GM21367 (cell line): ENCODE measurements around the gene CRHBP.
"Not testable (repeated sequence)": the region's sequence is repeated elsewhere in the genome, so short reads cannot be mapped to it uniquely, and the experiment has no call there.

ENCODE experiments used
- ATAC-seq: cut with Tn5 transposase; IDR thresholded peaks from one replicate; pipeline ENCODE4 v1.9.1; 2021; ENCODE audit not compliant: unreplicated experiment

The CRHBP gene

GRCh38 chr5:76958991-76959767, 6.3 kb downstream of the CRHBP start:
- no peak for ATAC-seq

DNA sequence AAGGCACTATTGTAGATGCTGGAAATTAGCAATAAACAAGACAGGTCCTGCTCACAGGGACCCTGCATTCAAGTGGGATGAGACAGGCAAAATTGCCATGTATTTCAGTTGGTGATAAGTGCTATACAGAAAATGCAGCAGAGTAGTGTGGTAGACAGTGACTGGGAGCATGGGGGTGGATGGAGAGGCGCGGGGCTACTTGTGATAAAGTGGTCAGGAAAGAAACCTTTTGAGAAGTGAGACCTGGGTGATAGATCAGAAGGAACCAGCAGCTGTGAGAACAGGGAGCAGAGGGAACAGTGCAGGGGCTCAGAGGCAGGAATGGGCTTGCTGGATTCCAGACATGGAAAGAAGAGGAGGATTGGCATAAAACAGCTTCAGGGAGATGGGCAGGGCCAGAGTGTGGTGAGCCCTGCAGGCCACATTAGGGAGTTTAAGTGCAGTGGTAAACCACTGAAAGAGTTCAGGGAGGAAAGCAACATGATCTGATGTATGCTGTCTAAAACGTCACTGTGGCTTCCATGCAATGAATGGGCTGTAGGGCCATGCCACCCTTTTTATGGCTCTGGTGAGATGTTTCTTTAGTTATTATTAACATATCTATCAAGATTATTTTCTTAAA, 7.3 kb downstream of the CRHBP start:
- no peak for ATAC-seq

GRCh38 chr5:76964060-76964459, 11.2 kb downstream of the CRHBP start:
- no peak for ATAC-seq

DNA sequence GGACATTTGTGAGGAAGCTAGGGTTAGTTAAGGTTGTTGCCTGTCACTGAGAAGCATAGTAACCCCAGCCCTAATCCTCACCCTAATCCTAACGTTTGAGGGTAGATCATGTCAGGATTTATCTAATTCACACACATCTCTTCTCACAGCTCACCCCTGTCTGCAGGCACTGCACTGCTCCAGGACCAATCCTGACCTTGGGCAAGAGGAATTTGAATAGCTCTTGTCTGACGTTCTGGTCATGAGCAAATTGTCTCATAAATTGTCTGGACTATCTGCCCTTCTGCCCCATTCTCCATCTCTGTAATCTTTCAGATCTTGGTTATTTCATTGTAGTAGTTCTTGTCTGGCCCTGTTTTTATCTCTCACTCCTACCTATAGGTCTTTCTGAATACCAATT, 18.7 kb downstream of the CRHBP start:
- no peak for ATAC-seq

GRCh38 chr5:76972689-76973088, 19.8 kb downstream of the CRHBP start:
- ATAC-seq = no peak

GRCh38 chr5:76974785-76975184, 21.9 kb downstream of the CRHBP start:
- ATAC-seq = no peak

GRCh38 chr5:76978869-76979268, 26.0 kb downstream of the CRHBP start:
- ATAC-seq = no peak

- ATAC-seq = no peak
Measured at GRCh38 chr5:76980518-76981144, 27.8 kb downstream of the CRHBP start.

DNA sequence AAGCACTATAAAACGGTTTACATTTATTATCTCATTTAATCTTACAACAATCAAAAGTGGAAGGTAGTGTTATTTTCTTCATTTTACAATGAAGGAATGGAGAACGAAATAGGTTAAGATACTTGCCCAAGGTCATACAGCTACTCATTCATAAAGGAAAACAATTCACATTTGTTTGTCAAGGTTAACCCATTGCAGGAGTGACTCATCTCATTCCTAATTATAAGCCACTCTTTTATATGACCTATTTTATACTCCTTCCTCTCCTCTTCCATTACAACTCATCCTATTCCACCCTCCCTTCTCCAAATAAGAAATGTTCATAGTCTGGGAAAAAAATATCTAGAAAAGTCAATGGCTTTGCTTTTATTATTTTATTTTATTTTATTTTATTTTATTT, 29.6 kb downstream of the CRHBP start:
- ATAC-seq = no peak

GRCh38 chr5:76983468-76983867, 30.6 kb downstream of the CRHBP start:
- ATAC-seq = no peak

DNA sequence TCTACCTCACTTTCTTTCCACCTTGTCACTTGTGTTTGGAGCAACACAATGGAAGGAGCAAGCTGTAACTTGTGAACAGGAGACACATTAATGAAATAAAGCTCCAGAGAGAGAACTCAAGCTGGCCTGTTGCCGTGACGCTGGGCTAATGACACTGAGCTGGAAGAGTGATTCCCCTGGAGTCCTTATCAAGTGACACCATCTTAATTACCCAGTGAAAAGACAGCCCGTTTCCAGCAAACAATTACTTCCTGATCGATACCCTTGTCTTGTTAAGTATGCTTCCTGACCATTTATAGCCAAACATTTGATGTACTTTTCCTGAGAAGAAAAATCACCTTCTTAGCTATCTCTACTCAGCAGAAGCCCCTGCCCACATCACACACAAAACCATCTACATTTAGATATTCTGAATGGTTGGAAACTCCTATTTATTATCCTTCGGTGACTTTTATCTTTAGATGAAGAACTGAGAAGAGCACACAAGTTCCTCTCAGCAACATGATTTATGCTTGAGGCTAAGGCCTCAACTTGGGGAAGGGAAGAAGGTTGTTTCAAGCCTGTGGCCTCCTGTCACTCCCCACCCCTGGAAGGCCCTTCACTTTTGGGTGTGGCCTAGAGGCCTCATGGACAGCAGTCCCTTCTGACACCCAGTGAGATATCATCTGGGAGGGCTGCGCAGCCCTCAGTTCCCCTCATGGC, 34.1 kb downstream of the CRHBP start:
- no peak for ATAC-seq

- no peak for ATAC-seq
Measured at GRCh38 chr5:76990899-76991459, 38.1 kb downstream of the CRHBP start.

DNA sequence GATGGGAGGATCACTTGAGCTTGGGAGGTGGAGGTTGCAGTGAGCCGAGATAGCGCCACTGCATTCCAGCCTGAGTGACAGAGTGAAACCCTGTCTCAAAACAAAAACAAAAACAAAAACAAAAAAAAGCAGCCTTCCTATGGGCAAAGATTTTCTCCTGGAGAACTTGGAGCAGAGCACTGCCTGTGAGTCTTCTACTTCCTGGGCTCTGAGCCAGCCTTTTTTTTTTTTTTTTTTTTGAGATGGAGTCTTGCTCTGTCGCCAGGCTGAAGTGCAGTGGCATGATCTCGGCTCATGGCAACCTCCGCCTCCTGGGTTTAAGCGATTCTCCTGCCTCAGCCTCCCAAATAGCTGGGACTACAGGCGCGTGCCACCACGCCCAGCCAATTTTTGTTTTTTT, 40.6 kb downstream of the CRHBP start:
- not testable (repeated sequence) for ATAC-seq

DNA sequence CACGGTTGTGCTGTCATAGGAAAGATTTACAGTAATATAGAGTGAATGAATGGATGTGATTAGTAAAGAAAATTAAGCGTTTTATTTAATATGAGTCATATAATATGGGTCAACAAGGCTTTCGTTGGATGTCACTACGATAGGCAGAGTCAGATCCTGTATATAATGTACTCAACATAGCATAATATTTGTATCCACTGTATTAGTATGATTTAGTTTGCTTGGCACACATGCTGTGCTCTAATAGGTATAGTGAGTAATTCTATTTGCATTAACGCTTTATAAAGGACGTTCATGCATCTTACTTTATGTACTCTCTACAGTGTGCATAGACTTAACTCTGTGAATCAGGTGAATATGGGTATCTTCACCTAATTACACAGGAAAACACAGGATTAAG, 41.5 kb downstream of the CRHBP start:
- no peak for ATAC-seq

GRCh38 chr5:76998251-76998650, 45.4 kb downstream of the CRHBP start:
- ATAC-seq = not testable (repeated sequence)

GRCh38 chr5:76999451-76999850, 46.6 kb downstream of the CRHBP start:
- no peak for ATAC-seq

DNA sequence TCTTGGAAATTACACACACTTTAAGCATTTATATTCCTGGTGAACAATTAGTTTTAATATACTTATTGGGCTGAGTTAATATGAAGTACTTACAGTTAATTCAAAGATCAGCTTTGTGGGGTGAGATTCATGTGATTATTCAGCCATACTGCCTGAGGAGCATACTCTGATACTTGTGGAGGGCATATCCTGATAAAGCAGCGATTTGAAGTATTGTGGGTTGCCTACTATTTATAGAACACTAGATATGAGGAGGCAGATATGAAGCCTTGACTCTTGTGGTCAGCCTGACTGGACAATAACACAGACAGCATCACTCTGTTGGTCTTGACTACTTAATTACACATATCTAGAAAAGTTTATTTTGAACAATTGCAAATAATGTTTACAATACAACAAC, 50.4 kb downstream of the CRHBP start:
- no peak for ATAC-seq

GRCh38 chr5:77006124-77006523, 53.3 kb downstream of the CRHBP start:
- ATAC-seq = no peak

DNA sequence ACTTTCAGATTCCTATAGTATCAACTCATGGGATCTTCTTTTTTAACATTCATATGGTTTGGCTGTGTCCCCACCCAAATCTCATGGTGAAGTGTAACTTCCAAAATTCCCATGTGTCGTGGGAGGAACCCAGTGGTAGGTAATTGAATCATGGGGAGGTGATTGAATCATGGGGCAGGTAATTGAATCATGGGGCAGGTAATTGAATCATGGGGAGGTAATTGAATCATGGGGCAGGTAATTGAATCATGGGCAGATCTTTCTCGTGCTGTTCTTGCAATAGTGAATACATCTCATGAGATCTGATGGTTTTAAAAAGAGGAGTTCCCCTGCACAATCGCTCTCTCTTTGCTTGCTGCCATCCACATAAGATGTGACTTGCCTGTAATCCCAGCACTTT, 55.6 kb downstream of the CRHBP start:
- ATAC-seq = no peak

DNA sequence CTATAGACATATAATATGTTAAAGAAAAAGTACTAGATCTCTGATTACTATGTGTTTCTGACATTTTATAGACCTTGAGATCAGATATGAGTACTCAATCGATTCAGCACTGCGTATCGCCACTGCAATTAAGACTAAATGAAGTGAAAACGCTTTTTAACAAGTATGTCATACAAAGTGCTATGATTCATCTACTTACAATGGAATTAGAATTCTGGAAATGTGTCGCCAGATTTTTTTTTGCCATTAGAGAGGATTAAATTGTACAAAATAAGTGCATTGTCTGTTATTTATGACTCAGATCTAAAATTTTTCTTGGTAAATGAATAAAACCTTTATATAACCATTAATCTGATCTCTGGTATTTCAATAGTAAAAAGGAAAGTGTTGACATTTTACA, 57.4 kb downstream of the CRHBP start:
- no peak for ATAC-seq

DNA sequence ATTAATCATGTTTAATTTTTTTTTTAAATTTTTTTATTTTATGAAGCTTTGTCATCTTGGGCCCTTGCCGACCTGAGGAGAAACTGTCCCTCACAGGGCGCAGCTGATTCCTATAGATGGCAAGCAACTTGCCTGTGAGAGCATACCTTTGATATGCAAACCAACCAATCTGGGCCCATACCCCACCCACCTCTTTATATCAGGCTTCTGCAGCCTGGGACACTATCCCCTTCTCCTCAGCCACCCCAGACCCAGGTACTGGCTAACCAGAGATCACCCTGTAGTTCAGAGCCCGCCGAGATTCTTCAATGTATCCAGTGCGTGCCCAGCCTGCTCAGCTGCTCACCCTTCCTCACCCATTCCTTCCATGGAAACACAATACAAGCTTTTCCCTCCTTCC, 58.7 kb downstream of the CRHBP start:
- ATAC-seq = no peak
